HG02981 (cell line): ENCODE results near the gene ARMC9.

Experiments used
- ATAC-seq: cut with Tn5 transposase; IDR thresholded peaks from one replicate; pipeline ENCODE4 v1.9.1; 2021; ENCODE audit warnings: mild to moderate bottlenecking, moderate library complexity; ENCODE audit not compliant: unreplicated experiment

ARMC9 gene

GRCh38 chr2:231306791-231307393, 108.5 kb downstream of the ARMC9 start:
- no peak for ATAC-seq

- no peak for ATAC-seq
Measured at GRCh38 chr2:231308219-231308618, 109.8 kb downstream of the ARMC9 start.

- ATAC-seq: no peak
Measured at GRCh38 chr2:231308631-231309428, 110.4 kb downstream of the ARMC9 start.

GRCh38 chr2:231312066-231312465, 113.6 kb downstream of the ARMC9 start:
- no peak for ATAC-seq

GRCh38 chr2:231315896-231316295, 117.5 kb downstream of the ARMC9 start:
- ATAC-seq: no peak

- ATAC-seq: no peak
Measured at GRCh38 chr2:231317579-231317978, 119.1 kb downstream of the ARMC9 start.

- ATAC-seq: no peak
Measured at GRCh38 chr2:231318436-231318835, 120.0 kb downstream of the ARMC9 start.

GRCh38 chr2:231318954-231319353, 120.5 kb downstream of the ARMC9 start:
- ATAC-seq: no peak

- no peak for ATAC-seq
Measured at GRCh38 chr2:231319867-231320266, 121.4 kb downstream of the ARMC9 start.

- no peak for ATAC-seq
Measured at GRCh38 chr2:231321021-231321420, 122.6 kb downstream of the ARMC9 start.

GRCh38 chr2:231321556-231322334, 123.3 kb downstream of the ARMC9 start:
- no peak for ATAC-seq

GRCh38 chr2:231323316-231323715, 124.9 kb downstream of the ARMC9 start:
- ATAC-seq: no peak

- no peak for ATAC-seq
Measured at GRCh38 chr2:231325826-231326225, 127.4 kb downstream of the ARMC9 start.

- ATAC-seq: no peak
Measured at GRCh38 chr2:231326404-231326803, 128.0 kb downstream of the ARMC9 start.

GRCh38 chr2:231330311-231330710, 131.9 kb downstream of the ARMC9 start:
- ATAC-seq: no peak

GRCh38 chr2:231331533-231331932, 133.1 kb downstream of the ARMC9 start:
- ATAC-seq: no peak

GRCh38 chr2:231332388-231332787, 134.0 kb downstream of the ARMC9 start:
- ATAC-seq: no peak

GRCh38 chr2:231332872-231333500, 134.6 kb downstream of the ARMC9 start:
- ATAC-seq: no peak

- no peak for ATAC-seq
Measured at GRCh38 chr2:231334179-231334930, 135.9 kb downstream of the ARMC9 start.

GRCh38 chr2:231334981-231335380, 136.6 kb downstream of the ARMC9 start:
- ATAC-seq: no peak

- ATAC-seq: no peak
Measured at GRCh38 chr2:231335591-231335990, 137.2 kb downstream of the ARMC9 start.
